H1 (cell line): ENCODE results near the gene KDM2A. TPM values are rescaled to one million over a fixed set of nuclear protein-coding genes. Genes with fewer than 3 reads are reported as not detected.

Source experiments
- CTCF ChIA-PET: fragments of 300-600 bp; sonication (Branson Sonifier 250); formaldehyde crosslinking; loops from one replicate; lab custom pipeline; 2021; ENCODE audit not compliant: partially characterized antibody; lab: Charles Lee
- POLR2A ChIA-PET: fragments of 300-600 bp; sonication (Branson Sonifier 250); formaldehyde crosslinking; loops from one replicate; lab custom pipeline; 2021; ENCODE audit warnings: inconsistent platforms; ENCODE audit not compliant: partially characterized antibody; lab: Charles Lee
- DNase-seq, 2 experiments: peaks; one replicate each; pipeline versions ENCODE4 v3.0.0 to v3.0.0-alpha.2; 2010 to 2022; ENCODE audit warnings: low spot score in 2 of 2, low read depth in 1 of 2, mixed read lengths in 1 of 2
- FAIRE-seq: peaks from 2 replicates; lab custom pipeline; 2011; peaks lifted over from hg19 to GRCh38; lab: Jason Lieb, UNC
- H2AFZ ChIP-seq: 2 replicates; pipeline ENCODE4 v1.8.1; 2012; ENCODE audit warnings: low read length, inconsistent platforms
- H2AK5ac ChIP-seq: 2 replicates; pipeline ENCODE4 v1.6.1; 2013; ENCODE audit warnings: low read depth, low read length
- H2BK120ac ChIP-seq: replicated peaks from 2 replicates; pipeline ENCODE3; 2013; ENCODE audit warnings: low read depth, low read length, inconsistent platforms
- H2BK12ac ChIP-seq: 2 replicates; pipeline ENCODE4 v1.6.1; 2013; ENCODE audit warnings: low read depth, low read length
- H2BK15ac ChIP-seq: 2 replicates; pipeline ENCODE4 v1.6.1; 2013; ENCODE audit warnings: low read length
- H2BK20ac ChIP-seq: 2 replicates; pipeline ENCODE4 v1.6.1; 2013; ENCODE audit warnings: low read length
- H2BK5ac ChIP-seq: 2 replicates; pipeline ENCODE4 v1.6.1; 2013; ENCODE audit warnings: low read depth, low read length
- H3K14ac ChIP-seq: 2 replicates; pipeline ENCODE4 v1.6.1; 2013; ENCODE audit warnings: inconsistent platforms; ENCODE audit not compliant: insufficient read length
- H3K18ac ChIP-seq: 2 replicates; pipeline ENCODE4 v1.6.1; 2013; ENCODE audit warnings: low read length; ENCODE audit errors: extremely low read depth
- H3K23ac ChIP-seq: 2 replicates; pipeline ENCODE4 v1.6.1; 2013; ENCODE audit warnings: inconsistent platforms; ENCODE audit not compliant: insufficient read length
- H3K23me2 ChIP-seq: 2 replicates; pipeline ENCODE4 v1.6.1; 2013; ENCODE audit warnings: low read depth, low read length
- H3K27ac ChIP-seq: 2 replicates; pipeline ENCODE4 v1.6.1; 2011; ENCODE audit warnings: low read depth, low read length, inconsistent platforms
- H3K27me3 ChIP-seq, 4 experiments: replicated peaks in 1 of 4; 1 replicate in 1 of 4; 2 replicates in 3 of 4; pipeline versions ENCODE4 v1.6.1 to v1.8.1; 2011 to 2013; ENCODE audit warnings: low read length in 3 of 4, mild to moderate bottlenecking in 3 of 4, inconsistent platforms in 2 of 4, mixed read lengths in 2 of 4, moderate library complexity in 1 of 4; ENCODE audit not compliant: control insufficient read depth in 3 of 4, insufficient read depth in 3 of 4; ENCODE audit errors: extremely low read depth in 1 of 4
- H3K36me3 ChIP-seq, 4 experiments: 2 replicates each; pipeline versions ENCODE4 v1.6.1 to v1.8.1; 2011 to 2013; ENCODE audit warnings: mild to moderate bottlenecking in 4 of 4, low read length in 3 of 4, moderate library complexity in 2 of 4, control low read depth in 1 of 4, inconsistent platforms in 1 of 4; ENCODE audit not compliant: insufficient read depth in 4 of 4, control insufficient read depth in 2 of 4
- H3K4ac ChIP-seq: replicated peaks from 2 replicates; pipeline ENCODE3; 2013; ENCODE audit warnings: low read length, low read depth, mixed read lengths, inconsistent platforms; ENCODE audit not compliant: insufficient read length
- H3K4me1 ChIP-seq, 4 experiments: replicated peaks in 1 of 4; 1 replicate in 1 of 4; 2 replicates in 3 of 4; pipeline versions ENCODE4 v1.6.1 to v1.8.1; 2011 to 2013; ENCODE audit warnings: low read length in 3 of 4, inconsistent platforms in 2 of 4, mixed read lengths in 1 of 4; ENCODE audit not compliant: insufficient read depth in 4 of 4, control insufficient read depth in 3 of 4
- H3K4me2 ChIP-seq, 2 experiments: 2 replicates each; pipeline versions ENCODE4 v1.6.1 to v1.8.1; 2011 to 2013; ENCODE audit warnings: low read depth in 2 of 2, low read length in 2 of 2, control low read depth in 1 of 2, inconsistent platforms in 1 of 2, mild to moderate bottlenecking in 1 of 2; ENCODE audit not compliant: insufficient read depth in 1 of 2
- H3K4me3 ChIP-seq, 4 experiments: fragments of 200-600, 300-600 bp in 1 of 4; sonication (generic), shearing (Covaris generic), sonication (Bioruptor Twin) in 1 of 4; 2 replicates each; pipeline versions ENCODE4 v1.5.1 to v1.8.1; 2011 to 2016; ENCODE audit warnings: low read length in 4 of 4, low read depth in 3 of 4, control low read depth in 2 of 4, inconsistent platforms in 2 of 4, mild to moderate bottlenecking in 2 of 4, mixed read lengths in 1 of 4, moderate library complexity in 1 of 4; ENCODE audit not compliant: insufficient read depth in 2 of 4; ENCODE audit errors: extremely low read depth in 1 of 4
- H3K56ac ChIP-seq: replicated peaks from 2 replicates; pipeline ENCODE3; 2013; ENCODE audit warnings: low read depth, mild to moderate bottlenecking, mixed read lengths, low read length, inconsistent platforms; ENCODE audit not compliant: insufficient read length
- H3K79me1 ChIP-seq: 2 replicates; pipeline ENCODE4 v1.6.1; 2013; ENCODE audit warnings: low read depth, low read length, control low read depth
- H3K79me2 ChIP-seq, 2 experiments: 2 replicates each; pipeline versions ENCODE4 v1.6.1 to v1.8.1; 2012 to 2013; ENCODE audit warnings: low read length in 2 of 2, mild to moderate bottlenecking in 2 of 2, inconsistent platforms in 1 of 2; ENCODE audit not compliant: insufficient read depth in 2 of 2, control insufficient read depth in 1 of 2
- H3K9ac ChIP-seq, 4 experiments: replicated peaks in 1 of 4; 1 replicate in 1 of 4; 2 replicates in 3 of 4; pipeline versions ENCODE4 v1.6.1 to v1.8.1; 2011 to 2013; ENCODE audit warnings: low read depth in 3 of 4, low read length in 3 of 4, control low read depth in 2 of 4, mild to moderate bottlenecking in 2 of 4, moderate library complexity in 2 of 4, inconsistent platforms in 1 of 4; ENCODE audit errors: extremely low read depth in 1 of 4
- H3K9me3 ChIP-seq, 2 experiments: 2 replicates each; pipeline versions ENCODE4 v1.6.1 to v1.8.1; 2012 to 2013; ENCODE audit warnings: mild to moderate bottlenecking in 2 of 2, moderate library complexity in 2 of 2, control low read depth in 1 of 2, inconsistent platforms in 1 of 2, low read depth in 1 of 2, low read length in 1 of 2, mixed read lengths in 1 of 2; ENCODE audit not compliant: insufficient read depth in 2 of 2
- H4K20me1 ChIP-seq, 2 experiments: replicated peaks in 1 of 2; 2 replicates each; pipeline versions ENCODE3 to v1.8.1; 2011 to 2013; ENCODE audit warnings: inconsistent platforms in 2 of 2, low read length in 2 of 2, mild to moderate bottlenecking in 1 of 2; ENCODE audit not compliant: insufficient read depth in 2 of 2, control insufficient read depth in 1 of 2
- H4K5ac ChIP-seq: 2 replicates; pipeline ENCODE4 v1.6.1; 2013; ENCODE audit warnings: low read length, low read depth, mixed read lengths, inconsistent platforms; ENCODE audit not compliant: insufficient read length
- H4K8ac ChIP-seq: 2 replicates; pipeline ENCODE4 v1.8.0; 2013; ENCODE audit warnings: mild to moderate bottlenecking, moderate library complexity, low read length, inconsistent platforms; ENCODE audit not compliant: insufficient read depth; ENCODE audit errors: extremely low read depth
- H4K91ac ChIP-seq: replicated peaks from 2 replicates; pipeline ENCODE3; 2013; ENCODE audit warnings: low read length, mixed read lengths, inconsistent platforms; ENCODE audit not compliant: insufficient read length
- E2F6 ChIP-seq: IDR thresholded peaks from 2 replicates; pipeline ENCODE4 v1.6.1; 2012; ENCODE audit warnings: inconsistent platforms
- POLR2A ChIP-seq, 2 experiments: IDR thresholded peaks; 1 replicate in 1 of 2; 2 replicates in 1 of 2; pipeline ENCODE4 v1.6.1; 2011; ENCODE audit warnings: low read depth in 2 of 2, low read length in 2 of 2, mild to moderate bottlenecking in 2 of 2; ENCODE audit errors: control extremely low read depth in 1 of 2
- WGBS, 2 experiments: shearing (Covaris generic) in 1 of 2; methylation state at CpG; one replicate each; pipeline versions ENCODE4 v1.1.6 to v1.1.7; 2013 to 2015; ENCODE audit warnings: low lambda C conversion rate in 2 of 2, mixed read lengths in 2 of 2, inconsistent platforms in 1 of 2, low coverage in 1 of 2, missing lambda C conversion rate in 1 of 2; ENCODE audit not compliant: insufficient replicate concordance in 2 of 2, insufficient coverage in 1 of 2, insufficient read length in 1 of 2; ENCODE audit errors: extremely low coverage in 1 of 2, missing lambda C conversion rate in 1 of 2; 5-methylcytosine and 5-hydroxymethylcytosine counted together
- polyA plus RNA-seq, 7 experiments: library from polyadenylated mRNA; depleted of rRNA in 3 of 7; stranded (reverse) in 5 of 7; unstranded in 2 of 7; fragments of >200 nt in 5 of 7; fragments of 200-250 nt in 2 of 7; gene quantifications; 1 replicate in 5 of 7; 2 replicates in 1 of 7; 4 replicates in 1 of 7; pipeline versions ENCODE4 v1.2.1 to v1.2.3, GENCODE V29; 2011 to 2013; ENCODE audit warnings: missing spikeins in 2 of 7, mixed read lengths in 2 of 7
- total RNA-seq: library from RNA; stranded (reverse); fragmentation: NEBNext Ultra II Directional; extraction: Animal tissue kit (Norgen Biotek cat#: 25700); gene quantifications from 2 replicates; pipeline ENCODE4 v1.2.1, GENCODE V29; 2021

The KDM2A gene
- total and polyA plus RNA-seq, 2 of the 8 experiments (the other 6 are each of a cell fraction or from before 2014, with no cell fraction given): 55.4 to 66.2 TPM

- no peak for DNase-seq
- Histone ChIP-seq H2BK12ac (no peak overlapping the region), H2AFZ (no peak overlapping the region), H2BK15ac (no peak overlapping the region), H3K79me2 (no peaks in the 10 kb centered on the region), H3K79me1 (peaks cover 2% of the 10 kb centered on the region; the same call in 1 of the 2 replicates), H3K4me2 (no peak overlapping the region), H3K14ac (no peak overlapping the region), H3K27me3 (no peaks in the 10 kb centered on the region; a peak in 1 of 7 replicates), H2BK20ac (no peak overlapping the region), H3K4ac (no peak overlapping the region), H4K91ac (no peak overlapping the region), H3K4me1 (no peaks in the 10 kb centered on the region), H3K4me3 (no peak overlapping the region), H2AK5ac (no peak overlapping the region), H3K23me2 (no peaks in the 10 kb centered on the region; the same call in 1 of the 2 replicates), H4K8ac (no peak overlapping the region), H3K23ac (no peak overlapping the region), H3K18ac (no peak overlapping the region), H3K9ac (no peak overlapping the region), H4K5ac (no peak overlapping the region), H2BK5ac (no peak overlapping the region; the same call in 1 of the 2 replicates), H4K20me1 (peaks cover 0 to 12% of the 10 kb centered on the region in 2 experiments), H3K27ac (no peak overlapping the region), H3K56ac (no peak overlapping the region), H3K36me3 (peaks cover 48 to 65% (median 61%) of the 10 kb centered on the region in 4 experiments), H3K9me3 (no peaks in the 10 kb centered on the region), H2BK120ac (no peak overlapping the region)
- TF ChIP-seq POLR2A (IDR thresholded peaks at IDR 0.05; ENCODE audit: control extremely low read depth in 1 of 2, low read depth in 2 of 2, low read length in 2 of 2) (no peak), E2F6 (no peak)
- ChIA-PET CTCF (interaction anchor here (1.1 to 1.3 kb wide), 3 partner anchors 62 to 170 kb away, joined by 3 to 4 read pairs (median 3); no protein-coding TSS in a partner anchor), POLR2A (interaction anchor here (1.3 to 2.8 kb wide), 2 partner anchors 11 to 16 kb away, joined by 3 to 15 read pairs; no protein-coding TSS in a partner anchor)
- WGBS, 2 experiments: 93% methylated on average over 10 of the region's 10 CpGs; no CpG with 5 or more reads in 1 of the 2 experiments
- no peak for FAIRE-seq
Observed at GRCh38 chr11:67255353-67255752, 136.3 kb downstream of the KDM2A start.
